Measurements from ENCODE around the gene GOLGA5. TPM values are rescaled to one million over a fixed set of nuclear protein-coding genes. Genes with fewer than 3 reads are reported as not detected.
"Not testable (repeated sequence)": the region's sequence is repeated elsewhere in the genome, so short reads cannot be mapped to it uniquely, and the experiment has no call there.

GOLGA5 gene
- total RNA-seq, 6 experiments from 2014 or later: 20.0 to 35.6 (median 28.8) TPM

DNA sequence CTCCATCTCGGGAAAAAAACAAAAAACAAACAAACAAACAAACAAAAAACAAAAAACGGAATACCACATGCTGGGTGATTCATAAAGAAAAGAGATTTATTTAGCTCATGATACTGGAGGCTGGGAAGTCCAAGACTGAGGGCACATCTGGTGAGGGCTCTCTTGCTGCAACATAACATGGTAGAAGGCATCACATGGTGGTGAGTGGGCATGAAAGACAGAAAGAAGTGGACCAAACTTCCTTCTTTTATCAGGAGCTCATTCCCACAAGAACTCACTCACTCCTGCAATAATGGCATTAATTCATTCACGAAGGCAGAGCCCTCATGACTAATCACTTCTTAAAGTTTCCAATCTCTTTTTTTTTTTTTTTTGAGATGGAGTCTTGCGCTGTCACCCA, 37.7 kb upstream of the GOLGA5 start:
- Histone ChIP-seq H3K9me3 (no peaks in the 10 kb centered on the region), H3K4me1 (peaks cover 0 to 3% (median 0%) of the 10 kb centered on the region in 4 donors), H3K36me3 (no peaks in the 10 kb centered on the region), H3K27me3 (no peaks in the 10 kb centered on the region), H3K27ac (no peak overlapping the region), H3K4me3 (no peak overlapping the region)
- DNase-seq (no peak), ATAC-seq (no peak)
- intact Hi-C loops (cut with DNase I): no loop called here
- no peak for TF ChIP-seq POLR2A (IDR thresholded peaks at IDR 0.05)
- TF ChIP-seq, protein P1, sequence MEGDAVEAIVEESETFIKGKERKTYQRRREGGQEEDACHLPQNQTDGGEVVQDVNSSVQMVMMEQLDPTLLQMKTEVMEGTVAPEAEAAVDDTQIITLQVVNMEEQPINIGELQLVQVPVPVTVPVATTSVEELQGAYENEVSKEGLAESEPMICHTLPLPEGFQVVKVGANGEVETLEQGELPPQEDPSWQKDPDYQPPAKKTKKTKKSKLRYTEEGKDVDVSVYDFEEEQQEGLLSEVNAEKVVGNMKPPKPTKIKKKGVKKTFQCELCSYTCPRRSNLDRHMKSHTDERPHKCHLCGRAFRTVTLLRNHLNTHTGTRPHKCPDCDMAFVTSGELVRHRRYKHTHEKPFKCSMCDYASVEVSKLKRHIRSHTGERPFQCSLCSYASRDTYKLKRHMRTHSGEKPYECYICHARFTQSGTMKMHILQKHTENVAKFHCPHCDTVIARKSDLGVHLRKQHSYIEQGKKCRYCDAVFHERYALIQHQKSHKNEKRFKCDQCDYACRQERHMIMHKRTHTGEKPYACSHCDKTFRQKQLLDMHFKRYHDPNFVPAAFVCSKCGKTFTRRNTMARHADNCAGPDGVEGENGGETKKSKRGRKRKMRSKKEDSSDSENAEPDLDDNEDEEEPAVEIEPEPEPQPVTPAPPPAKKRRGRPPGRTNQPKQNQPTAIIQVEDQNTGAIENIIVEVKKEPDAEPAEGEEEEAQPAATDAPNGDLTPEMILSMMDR (IDR thresholded peaks at IDR 0.05): no peak
- 68% methylated on average over 4 of the region's 4 CpGs for WGBS (ENCODE audit: insufficient coverage, low coverage, low lambda C conversion rate, missing lambda C conversion rate)

GRCh38 chr14:92759300-92759678, 34.8 kb upstream of the GOLGA5 start:
- no peak for TF ChIP-seq POLR2A (IDR thresholded peaks at IDR 0.05)
- TF ChIP-seq, protein P1 (IDR thresholded peaks at IDR 0.05): no peak

DNA sequence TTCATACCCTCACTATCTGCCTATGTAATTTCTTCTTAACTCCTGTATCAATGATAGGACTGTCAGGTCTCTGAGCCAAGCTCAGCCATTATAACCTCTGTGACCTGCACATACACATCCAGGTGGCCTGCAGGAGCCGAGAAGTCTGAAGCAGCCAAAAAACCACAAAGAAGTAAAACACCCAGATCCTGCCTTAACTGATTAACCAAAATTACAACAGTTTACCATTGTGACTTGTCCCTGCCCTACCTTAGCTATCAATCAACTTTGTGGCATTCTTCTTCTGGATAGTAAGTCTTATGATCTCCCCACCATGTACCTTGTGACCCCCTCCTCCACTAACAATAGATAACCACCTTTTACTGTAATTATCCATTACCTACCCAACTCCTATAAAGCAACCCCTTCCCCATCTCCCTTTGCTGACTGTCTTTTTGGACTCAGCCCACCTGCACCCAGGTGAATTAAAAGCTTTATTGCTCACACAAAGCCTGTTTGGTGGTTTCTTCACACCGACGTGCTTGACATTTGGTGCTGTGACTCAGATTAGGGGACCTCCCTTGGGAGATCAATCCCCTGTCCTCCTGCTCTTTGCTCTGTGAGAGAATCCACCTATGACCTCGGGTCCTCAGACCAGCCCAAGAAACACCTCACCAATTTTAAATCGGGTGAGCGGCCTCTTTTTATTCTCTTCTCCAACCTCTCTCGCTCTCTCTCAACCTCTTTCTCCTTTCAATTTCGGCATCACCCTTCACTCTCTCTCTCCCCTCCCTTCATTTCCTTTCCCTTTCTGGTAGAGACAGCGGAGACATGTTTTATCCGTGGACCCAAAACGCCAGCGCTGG, 34.2 kb upstream of the GOLGA5 start:
- intact Hi-C loops (cut with DNase I): no loop called here
- no peaks in the 10 kb centered on the region for H3K27me3 ChIP-seq
- H3K4me3 ChIP-seq: no peak overlapping the region
- H3K4me1 ChIP-seq: no peaks in the 10 kb centered on the region
- 66% methylated on average over 12 of the region's 12 CpGs for WGBS (ENCODE audit: insufficient coverage, low coverage, low lambda C conversion rate, missing lambda C conversion rate)
- H3K36me3 ChIP-seq: no peaks in the 10 kb centered on the region
- no peak for TF ChIP-seq POLR2A (IDR thresholded peaks at IDR 0.05)
- TF ChIP-seq, protein P1 (IDR thresholded peaks at IDR 0.05): no peak
- ATAC-seq (no peak), DNase-seq (no peak)
- H3K9me3 ChIP-seq: no peaks in the 10 kb centered on the region
- no peak overlapping the region for H3K27ac ChIP-seq

More at GRCh38 chr14:92759300-92759678, 34.8 kb upstream of the GOLGA5 start:
- Histone ChIP-seq H3K9me3 (no peaks in the 10 kb centered on the region), H3K4me1 (no peaks in the 10 kb centered on the region), H3K36me3 (no peaks in the 10 kb centered on the region), H3K27me3 (no peaks in the 10 kb centered on the region), H3K27ac (no peak overlapping the region), H3K4me3 (no peak overlapping the region)
- WGBS (ENCODE audit: insufficient coverage, low coverage, low lambda C conversion rate, missing lambda C conversion rate): 73% methylated on average over 4 of the region's 4 CpGs
- DNase-seq: no peak
- intact Hi-C loops (cut with DNase I): no loop called here
- no peak for ATAC-seq

GRCh38 chr14:92760524-92760805, 33.6 kb upstream of the GOLGA5 start:
- Histone ChIP-seq H3K27ac (no peak overlapping the region), H3K4me3 (no peak overlapping the region), H3K9me3 (no peaks in the 10 kb centered on the region), H3K4me1 (no peaks in the 10 kb centered on the region), H3K27me3 (no peaks in the 10 kb centered on the region), H3K36me3 (no peaks in the 10 kb centered on the region)
- WGBS (ENCODE audit: insufficient coverage, low coverage, low lambda C conversion rate, missing lambda C conversion rate): 72% methylated on average over 7 of the region's 7 CpGs
- no peak for TF ChIP-seq POLR2A (IDR thresholded peaks at IDR 0.05)
- TF ChIP-seq, protein P1 (IDR thresholded peaks at IDR 0.05): no peak
- no peak for ATAC-seq
- intact Hi-C loops (cut with DNase I): no loop called here
- no peak for DNase-seq

DNA sequence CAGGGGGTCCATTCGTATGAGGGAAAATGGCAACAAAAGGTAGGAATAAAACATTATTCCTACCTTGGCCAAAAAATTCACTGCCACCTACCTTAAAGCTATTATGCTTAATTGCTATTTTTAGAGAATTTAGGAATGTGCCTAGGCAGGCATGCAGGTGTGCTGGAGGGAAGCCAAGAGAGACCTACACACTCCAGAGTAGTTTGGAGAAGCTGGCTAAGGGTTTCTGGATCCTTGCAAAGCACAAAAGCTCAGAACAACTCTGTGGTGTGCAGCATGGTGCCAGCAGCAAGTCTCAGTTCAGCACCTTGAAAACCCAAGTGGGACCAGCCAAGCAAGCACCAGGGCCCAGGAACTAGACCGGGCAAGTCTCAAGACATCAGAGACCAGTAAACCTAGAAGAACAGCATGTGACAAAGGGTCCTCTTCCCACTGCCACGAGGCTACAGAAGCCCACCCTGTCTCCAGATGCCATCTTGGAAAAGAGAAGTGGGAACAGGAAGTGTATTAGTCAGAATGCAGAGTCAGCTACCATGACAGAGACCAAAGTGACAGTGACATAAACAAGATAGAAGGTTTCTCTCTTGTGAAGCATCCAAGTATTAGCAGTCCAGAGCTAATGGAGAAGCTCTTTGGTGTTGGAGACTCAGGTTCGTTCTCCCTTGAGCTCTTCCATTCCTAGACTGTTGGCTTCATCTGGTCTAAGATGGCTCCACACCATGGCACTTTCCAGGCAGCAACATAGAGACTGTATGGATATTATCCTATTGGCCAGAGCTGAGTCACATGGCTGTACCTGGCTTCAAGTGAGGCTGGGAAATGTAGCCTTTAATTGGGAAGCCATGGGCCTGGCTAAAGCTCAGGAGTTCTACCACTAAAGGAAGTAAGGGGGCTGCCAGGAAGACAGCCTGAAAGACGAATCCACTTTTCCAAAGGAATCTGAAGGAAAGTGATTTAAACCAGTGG, 30.2 kb upstream of the GOLGA5 start:
- intact Hi-C loops (cut with DNase I); H3K4me3 ChIP-seq; H3K9me3 ChIP-seq; H3K4me1 ChIP-seq; H3K27me3 ChIP-seq; H3K27ac ChIP-seq; DNase-seq; H3K36me3 ChIP-seq: not testable (repeated sequence)
- ATAC-seq: peak; percentile 30 to 49 (median 42)
- WGBS (ENCODE audit: insufficient coverage, low coverage, low lambda C conversion rate, missing lambda C conversion rate): 42% methylated on average over 2 of the region's 5 CpGs

DNA sequence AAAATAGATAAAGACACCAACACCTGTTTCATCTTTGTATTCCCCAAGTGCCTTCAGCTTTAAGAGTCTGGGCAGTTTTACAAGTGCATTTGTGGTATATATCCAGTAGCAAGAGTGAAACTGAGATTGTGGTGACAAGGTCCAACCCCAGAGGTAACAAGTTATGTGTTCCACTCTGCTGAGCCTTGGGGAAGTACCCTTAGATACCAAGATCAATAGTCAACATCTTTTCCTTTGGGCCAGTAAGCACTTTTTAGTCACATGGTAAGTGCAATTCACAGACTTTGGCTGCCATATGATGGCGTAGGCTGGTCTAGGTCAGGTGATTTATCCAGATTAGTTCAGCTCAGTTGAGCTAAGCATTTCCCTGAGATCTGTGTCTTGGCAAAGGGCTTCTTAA, 25.9 kb upstream of the GOLGA5 start:
- H3K4me1 ChIP-seq; intact Hi-C loops (cut with DNase I); H3K27me3 ChIP-seq; H3K4me3 ChIP-seq; DNase-seq; H3K36me3 ChIP-seq; H3K9me3 ChIP-seq: not testable (repeated sequence)
- peak overlapping the region in 1 of 3 donors; percentile 43 for H3K27ac ChIP-seq
- WGBS (ENCODE audit: insufficient coverage, low coverage, low lambda C conversion rate, missing lambda C conversion rate): 25% methylated on average over 1 of the region's 1 CpG
- peak; percentile 50 to 69 (median 57) for ATAC-seq

All from right lobe of liver (tissue), 6 donors.